ENCODE results near the gene USP34.
A peak's percentile ranks its signal among the peaks of the same experiment; 100 is the strongest.

The USP34 gene

DNA sequence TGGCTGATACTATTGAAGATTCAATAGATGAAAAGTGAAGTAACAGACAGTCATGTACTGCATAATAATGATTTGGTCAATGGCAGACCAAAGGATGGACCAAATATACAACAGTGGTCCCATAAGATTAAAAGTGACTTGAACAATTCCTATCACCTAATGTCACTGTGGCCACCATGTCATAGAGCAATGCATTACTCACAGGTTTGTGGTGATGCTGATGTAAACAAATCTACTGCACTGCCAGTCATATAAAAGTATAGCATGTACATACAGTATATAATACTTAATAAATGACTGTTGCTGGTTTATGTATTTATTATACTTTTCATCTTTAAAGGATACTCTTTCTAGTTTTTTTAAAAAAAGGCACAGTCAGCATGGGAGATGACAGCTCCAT lies 99.9 kb downstream of the USP34 start:
- FAIRE-seq: no peak

DNA sequence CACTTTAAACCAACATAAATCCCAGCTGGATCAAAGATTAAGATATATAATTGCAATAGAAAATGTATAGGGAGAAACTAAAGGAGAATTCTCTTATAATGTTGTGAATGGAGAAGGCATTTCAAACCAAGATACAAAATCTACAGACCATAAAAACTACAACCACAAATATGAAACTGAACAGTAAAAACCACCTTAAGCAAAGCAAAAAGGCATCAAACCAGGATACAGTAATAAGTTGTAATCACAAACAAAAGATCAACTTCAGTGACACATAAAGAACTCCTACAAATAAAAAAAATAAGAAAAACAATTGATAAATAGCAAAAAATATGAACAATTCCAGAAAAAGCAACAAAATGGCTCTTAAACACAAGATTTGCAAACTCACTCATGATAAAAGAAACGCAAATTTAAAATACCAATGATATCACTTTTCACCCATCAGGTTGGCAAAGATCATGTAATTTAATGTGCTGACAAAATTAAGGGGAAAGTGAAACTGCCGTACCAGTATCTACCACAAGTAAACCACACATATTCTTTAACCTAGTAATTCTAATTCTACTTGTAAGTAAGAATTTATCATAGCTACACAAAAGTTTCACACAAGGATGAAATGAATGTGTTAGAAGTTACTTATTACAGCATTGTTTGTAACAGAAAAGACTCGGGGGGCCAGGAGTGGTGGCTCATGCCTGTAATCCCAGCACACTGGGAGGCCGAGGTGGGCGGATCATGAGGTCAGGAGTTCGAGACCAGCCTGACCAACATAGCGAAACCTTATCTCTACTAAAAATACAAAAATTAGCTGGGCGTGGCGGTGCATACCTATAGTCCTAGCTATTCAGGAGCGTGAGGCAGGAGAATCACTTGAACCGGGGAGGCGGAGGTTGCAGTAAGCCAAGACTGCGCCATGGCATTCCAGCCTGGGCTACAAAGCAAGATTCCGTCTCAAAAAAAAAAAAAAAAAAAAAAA lies 101.9 kb downstream of the USP34 start:
- peak; percentile 11 for FAIRE-seq

DNA sequence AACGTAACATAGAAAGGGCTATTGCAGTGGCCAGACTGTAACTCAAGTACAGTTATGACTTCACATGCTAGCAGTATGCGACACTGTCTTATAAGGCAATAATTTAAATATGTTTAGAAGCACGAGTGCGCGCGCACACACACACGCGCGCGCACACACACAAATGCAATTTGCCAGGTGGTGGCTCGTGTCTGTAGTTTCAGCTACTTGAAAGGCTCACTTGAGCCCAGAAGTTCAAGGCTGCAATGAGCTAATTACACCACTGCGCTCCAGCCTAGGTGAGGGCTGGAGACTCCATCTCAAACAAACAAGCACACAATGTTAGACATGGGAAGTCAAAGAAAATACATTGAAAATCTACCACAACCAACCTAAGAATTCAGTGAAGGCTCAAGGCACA lies 103.7 kb downstream of the USP34 start:
- FAIRE-seq: no peak

DNA sequence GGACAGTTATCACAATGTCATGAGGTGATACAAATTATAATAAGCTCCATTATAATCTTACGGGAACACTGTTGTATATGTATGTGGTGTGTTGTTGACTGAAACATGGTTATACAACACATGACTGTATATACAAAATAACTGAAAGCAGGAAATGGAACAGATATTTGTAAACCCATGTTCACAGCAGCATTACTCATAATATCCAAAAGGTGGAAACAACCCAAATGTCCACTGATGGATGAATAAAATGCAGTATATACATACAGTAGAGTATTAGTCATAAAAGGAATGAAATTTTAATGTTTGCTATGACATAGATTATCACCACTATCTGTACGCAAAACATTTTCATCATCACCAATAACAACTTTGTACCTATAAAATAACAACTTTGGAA lies 107.3 kb downstream of the USP34 start:
- no peak for FAIRE-seq

DNA sequence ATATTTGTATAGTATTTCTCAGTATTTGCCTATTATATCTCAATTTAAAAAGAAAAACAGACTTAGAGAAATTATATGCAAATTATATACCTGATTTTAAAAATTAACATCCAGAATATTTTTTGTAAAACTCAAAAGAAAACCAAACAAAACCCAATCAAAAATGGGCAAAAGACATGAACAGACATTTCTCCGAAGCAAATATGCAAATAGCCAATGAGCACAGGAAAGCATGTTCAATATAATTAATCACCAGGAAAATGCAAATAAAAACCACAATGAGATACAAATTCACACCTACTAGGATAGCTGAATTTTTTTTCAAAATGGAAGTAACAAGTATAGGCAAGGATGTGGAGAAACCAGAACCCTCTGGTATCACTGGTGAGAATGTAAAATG lies 108.0 kb downstream of the USP34 start:
- FAIRE-seq: peak; percentile 19

DNA sequence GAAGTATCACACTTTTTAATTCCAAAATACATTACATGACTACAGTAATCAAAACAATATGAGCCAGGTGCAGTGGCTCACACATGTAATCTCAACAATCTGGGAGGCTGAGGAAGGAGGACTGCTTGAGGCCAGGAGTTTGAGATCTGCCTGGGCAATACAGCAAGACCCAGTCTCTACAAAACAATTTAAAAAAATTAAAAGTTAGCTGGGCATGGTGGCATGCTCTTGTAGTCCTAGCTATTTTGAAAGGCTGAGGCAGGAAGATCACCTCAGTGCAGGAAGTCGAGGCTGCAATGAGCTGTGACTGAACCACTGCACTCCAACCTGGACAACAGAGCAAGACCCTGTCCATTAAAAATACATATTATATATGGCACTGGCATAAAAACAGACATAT lies 109.8 kb downstream of the USP34 start:
- FAIRE-seq: no peak

DNA sequence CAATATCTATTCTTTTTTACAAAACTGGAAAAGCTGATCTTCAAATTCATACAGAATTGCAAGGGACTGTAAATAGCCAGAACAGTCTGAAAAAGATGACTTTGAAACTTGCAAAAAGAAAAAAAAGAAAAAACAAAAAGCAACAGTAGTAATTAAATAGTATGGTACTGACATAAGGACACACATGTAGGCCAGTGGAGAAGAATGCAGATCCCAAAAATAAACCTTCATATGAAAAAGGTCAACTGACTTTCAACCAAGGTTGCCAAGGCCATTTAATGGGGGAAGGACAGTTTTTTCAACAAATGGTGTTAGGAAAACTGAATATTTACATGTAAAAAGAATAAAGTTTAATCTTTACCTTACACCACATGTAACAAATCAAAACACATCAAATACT lies 111.8 kb downstream of the USP34 start:
- FAIRE-seq: no peak

DNA sequence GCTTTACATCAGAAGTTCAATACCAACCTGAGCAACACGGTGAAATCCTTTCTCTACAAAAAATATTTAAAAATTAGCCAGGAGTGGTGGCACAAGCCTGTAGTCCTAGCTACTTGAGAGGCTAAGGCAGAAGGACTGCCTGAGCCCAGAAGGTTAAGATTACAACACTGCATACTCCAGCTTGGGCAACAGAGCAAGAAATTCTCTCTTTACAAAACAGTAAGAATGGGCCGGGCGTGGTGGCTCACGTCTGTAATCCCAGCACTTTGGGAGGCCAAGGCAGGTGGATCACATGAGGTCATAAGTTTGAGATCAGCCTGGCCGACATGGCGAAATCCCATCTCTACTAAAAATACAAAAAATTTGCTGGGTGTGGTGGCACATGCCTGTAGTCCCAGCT lies 113.2 kb downstream of the USP34 start:
- FAIRE-seq: no peak

DNA sequence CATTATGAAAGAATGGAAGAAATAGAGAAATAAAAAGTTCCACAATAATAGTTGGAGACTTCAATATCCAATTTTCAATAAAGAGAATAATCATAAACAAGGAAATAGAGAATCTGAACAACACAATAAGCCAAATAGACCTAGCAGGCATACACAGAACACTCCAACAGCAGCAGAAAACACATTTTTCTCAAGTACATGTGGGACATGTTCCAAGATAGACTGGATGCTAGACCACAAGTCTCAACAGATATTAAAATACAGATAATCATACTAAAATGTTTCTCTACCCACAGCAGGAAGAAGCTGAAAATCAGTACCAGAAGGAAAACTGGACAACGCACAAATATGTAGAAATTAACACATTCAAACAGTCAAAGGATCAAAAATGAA lies 113.9 kb downstream of the USP34 start:
- no peak for FAIRE-seq

DNA sequence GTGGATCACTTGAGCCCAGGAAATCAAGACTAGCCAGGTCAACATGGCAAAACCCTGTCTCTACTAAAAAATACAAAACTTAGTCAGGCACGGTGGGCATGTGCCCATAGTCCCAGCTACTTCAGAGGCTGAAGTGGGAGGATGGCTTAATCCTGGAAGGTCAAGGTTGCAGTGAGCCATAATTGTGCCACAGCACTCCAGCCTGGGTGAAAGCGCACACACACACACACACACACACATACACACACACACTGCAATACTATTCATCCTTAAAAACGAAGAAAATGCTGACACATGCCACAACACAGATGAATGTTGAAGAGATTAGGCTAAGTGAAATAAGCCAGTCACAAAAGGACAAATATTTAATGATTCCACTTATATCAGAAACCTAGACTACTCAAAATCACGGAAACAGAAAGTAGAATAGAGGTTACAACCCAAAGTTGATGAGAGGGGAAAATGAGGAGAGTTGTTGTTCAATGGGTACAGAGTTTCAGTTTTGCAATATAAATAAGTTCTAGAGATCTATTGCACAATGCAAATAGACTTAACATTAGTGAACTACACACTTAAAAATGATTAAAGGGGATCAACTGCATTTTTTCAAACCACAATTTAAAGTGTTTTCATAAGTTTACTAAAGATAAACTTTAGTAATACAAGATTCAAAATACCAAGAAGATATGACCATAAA lies 114.5 kb downstream of the USP34 start:
- FAIRE-seq: no peak

DNA sequence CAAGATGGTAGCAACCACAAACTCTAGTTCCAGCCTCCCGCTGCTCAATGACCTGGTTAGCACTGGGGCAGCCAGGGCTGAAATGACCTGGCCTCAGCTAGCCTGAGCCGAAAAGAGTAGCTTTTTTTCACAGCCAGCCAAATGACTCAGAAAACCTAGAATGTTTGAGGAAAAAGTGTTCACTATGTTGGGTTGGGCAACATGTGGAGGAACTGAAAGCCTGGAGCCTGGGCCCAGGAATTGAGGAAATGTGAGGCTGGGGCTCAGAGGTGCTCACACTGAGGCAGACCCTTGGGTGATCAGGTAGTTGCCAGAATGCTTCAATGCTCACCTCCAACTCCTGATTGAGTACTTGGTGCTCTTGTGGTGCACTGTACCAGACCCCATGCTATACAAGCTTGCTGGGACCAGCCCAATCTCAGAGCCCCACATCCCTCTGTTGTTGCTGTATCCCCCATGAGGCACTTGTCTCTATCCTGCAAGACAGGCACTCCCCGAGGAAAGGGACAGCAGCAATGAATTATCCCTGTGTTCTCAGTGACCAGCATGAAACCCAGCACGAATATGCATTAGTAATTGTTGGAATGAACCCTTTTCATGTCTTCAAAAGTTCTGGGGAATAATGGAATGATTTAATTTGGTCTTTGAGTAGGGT lies 116.2 kb downstream of the USP34 start:
- no peak for FAIRE-seq

DNA sequence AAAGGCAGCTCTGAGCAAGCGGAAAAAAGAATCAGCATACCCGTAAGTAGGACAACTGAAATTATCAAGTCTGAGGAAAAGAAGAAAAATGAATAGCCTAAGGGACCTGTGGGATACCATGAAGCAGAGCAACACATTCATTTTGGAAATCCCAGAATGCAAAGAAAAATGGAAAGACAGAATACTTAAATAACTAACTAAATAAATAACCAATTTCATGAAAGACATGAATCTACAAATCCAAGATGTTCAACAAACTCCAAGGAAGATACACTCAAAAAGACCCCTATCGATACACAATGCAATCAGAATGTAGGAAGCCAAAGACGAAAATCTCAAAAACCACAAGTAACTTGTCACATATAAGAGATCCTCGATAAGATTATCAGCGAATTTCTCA lies 117.0 kb downstream of the USP34 start:
- FAIRE-seq: no peak

DNA sequence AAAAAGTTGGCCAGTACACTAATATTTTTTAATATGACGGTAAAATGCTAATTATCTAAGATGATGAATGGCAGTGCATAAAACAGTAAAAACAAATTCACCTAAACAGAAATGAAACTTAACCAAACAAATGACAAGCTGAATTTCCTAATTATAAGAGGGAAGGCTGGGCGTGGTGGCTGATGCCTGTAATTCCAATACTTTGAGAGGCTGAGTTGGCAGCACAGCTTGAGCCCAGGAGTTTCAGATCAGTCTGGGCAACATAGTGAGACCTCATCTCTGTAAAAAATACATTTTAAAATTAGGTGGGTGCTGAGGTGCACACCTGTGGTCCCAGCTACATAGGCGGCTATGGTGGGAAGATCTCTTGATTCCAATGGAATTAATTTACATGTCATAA lies 120.1 kb downstream of the USP34 start:
- FAIRE-seq: no peak

DNA sequence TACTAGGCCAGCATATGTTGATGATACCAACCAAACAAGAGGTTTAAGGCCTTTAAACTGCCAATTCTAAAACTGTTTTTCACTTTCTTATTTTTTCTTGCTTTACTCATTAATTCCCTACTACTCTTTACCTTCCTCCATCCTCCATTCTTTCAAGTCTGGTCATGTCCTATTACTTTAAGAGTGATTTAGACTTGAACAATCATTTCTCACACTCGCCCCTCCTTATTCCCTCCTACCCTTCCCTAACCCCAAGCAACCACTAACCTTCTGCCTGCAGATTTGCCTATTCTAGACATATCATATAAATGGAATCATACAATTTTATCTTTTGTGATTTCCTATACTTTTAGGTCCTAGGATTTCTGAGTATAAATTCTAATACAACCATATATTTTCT lies 127.7 kb downstream of the USP34 start:
- no peak for FAIRE-seq

DNA sequence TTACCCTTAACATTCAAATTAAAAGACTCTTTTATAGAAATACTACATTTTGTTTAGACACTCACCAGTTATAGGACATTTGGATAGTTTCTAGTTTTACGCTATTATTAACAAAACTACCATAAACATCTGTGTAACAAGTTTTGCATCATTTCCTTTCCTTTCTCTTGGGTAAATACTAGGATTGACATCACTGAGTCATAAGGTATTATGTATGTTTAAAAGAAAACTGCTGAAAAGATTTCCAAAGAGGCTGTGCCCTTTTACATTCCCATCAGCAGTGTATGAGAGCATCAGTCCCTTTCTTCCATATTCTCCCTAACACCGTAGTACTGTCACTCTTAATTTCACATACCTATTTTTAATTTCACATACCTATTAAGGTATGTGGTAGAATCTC lies 130.6 kb downstream of the USP34 start:
- FAIRE-seq: no peak

DNA sequence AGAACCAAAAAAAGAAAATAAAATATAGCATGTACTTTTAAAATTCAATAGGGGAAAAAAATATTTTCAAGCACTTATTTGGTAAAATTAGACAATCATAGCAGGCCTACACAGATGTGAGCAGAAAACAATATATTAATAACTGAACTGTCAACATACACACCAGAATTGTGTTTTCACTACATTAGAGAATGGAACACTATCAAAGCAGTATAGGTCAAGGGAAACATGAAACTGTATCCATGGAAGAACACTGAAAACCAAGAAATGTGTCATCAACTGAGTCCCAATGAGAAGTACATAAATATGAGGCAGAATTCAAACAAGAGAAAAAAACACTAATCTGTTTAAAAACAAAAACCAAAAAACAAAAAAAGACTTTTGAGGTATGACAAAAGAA lies 132.4 kb downstream of the USP34 start:
- FAIRE-seq: no peak

DNA sequence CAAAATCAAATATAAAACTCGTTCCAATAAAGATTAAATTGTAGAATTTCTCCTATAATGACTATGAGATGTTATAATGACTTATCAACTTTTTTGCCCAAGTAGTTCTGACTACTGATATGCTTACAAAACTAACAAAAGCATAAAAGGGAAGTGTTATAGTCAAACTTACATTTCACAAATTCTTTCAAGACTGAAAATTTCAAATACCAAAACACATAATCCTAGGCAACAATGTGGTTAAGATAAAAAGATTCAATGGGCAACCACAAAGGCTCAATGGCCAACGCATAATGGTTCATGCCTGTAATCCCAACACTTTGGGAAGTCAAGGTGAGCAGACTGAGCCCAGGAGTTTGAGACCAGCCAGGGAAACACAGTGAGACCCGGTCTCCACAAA lies 135.7 kb downstream of the USP34 start:
- FAIRE-seq: no peak

DNA sequence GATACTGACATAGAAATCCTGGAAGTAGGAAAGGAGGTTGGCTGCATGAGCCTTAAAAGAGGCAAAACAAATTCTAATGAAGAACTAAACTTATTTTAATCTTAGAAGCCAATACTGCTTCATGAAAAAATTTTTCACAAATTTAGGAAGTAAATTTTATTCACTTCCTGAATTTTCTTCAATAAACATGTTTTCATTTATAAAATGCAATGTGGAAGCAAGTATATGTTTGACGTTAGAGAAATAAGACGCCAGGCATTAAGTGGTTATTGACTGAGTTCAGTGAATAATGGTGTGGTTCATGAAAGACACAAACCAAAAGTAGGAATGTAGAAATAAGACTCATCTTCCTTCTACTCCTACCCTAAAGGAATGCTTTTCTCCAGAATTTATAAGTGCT lies 136.4 kb downstream of the USP34 start:
- no peak for FAIRE-seq

DNA sequence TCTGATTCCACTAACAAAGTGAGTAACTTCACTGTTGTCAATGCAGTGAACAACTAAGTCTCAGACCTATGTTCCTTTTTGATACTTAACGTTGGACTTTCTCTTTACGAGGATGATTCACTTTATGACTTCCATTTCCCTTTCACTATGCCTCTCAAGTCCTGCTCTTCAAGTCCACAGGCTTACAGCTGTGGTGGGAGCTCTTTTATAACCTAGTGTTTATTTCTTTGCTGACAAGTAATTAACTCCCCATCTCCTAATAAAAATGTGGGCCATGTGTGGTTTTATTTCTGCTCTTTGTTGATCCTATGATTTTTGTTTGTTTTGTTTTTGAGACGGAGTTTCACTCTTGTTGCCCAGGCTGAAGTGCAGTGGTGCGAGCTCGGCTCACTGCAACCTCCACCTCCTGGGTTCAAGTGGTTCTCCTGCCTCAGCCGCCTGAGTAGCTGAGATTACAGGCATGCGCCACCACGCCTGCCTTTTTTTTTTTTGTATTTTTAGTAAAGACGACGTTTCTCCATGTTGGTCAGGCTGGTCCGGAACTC lies 142.1 kb downstream of the USP34 start:
- FAIRE-seq: no peak

DNA sequence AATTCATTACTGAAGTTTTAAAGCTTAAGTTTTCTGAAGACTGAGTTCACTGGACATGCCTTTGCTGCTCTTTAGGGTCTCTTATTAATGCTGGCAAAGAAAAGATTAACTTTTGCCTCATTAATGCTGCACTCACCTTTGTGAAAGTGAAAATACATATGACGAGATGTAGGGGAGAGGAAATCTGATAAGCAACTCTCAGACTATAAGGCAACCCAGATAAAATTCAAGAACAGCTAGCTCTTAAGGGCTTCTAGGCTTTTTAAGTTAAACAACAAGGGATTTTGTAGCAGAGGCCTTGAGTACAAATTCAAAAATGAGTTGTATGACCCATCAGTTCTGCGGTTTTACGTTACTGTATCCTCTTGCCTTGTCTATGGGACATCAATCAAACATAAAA lies 143.7 kb downstream of the USP34 start:
- no peak for FAIRE-seq

DNA sequence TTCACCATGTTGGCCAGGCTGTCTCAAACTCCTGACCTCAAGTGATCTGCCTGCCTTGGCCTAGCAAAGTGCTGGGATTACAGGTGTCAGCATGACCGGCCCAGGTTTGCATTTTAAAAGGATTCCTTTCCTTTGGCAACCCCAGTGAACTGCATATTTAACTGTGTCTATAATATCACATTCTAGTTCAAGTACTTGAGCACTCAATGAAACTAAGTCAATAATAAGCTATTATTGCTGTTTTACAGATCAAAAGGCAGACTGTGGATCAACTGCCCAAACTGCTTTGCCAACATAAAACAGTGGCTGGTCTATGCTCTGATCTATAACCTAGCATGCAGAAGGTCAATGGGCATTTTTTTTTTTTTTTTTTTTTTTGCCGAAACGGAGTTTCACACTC lies 144.5 kb downstream of the USP34 start:
- no peak for FAIRE-seq

DNA sequence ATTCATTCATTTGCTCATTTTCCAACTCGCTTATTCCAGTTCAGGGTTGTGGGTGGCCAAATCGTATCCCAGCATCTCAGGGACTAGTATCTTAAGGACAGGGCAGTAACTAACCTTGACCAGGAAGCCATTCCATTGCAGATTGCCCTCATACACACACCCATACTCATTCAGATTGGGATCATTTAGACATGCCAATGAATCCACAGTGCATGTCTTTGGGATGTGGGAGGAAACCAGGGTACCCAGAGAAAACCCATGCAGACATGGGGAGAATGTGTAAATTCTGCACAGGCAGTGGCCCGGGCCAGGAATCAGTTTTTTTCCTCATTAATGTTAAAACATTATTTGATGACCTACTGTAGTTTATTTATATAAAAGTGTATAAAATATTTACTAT lies 150.7 kb downstream of the USP34 start:
- FAIRE-seq: no peak

DNA sequence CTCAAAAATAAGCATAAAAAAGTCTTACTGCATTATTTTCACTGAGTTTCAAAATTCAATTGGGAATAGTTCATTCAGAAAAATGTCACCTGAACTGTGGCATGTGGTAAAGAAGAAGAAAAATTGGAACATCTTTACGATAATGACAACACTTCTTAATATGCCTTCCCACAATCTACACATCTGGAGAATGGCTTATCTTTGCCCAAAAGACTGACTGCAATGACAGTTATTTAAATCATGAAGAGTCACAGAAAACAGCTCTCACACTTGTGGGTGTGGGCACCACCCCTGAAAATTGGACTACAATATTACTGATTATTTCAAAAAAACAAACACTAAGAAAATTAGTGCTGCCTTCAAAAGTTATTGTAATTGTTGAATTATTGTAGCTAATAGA lies 152.3 kb downstream of the USP34 start:
- FAIRE-seq: no peak

DNA sequence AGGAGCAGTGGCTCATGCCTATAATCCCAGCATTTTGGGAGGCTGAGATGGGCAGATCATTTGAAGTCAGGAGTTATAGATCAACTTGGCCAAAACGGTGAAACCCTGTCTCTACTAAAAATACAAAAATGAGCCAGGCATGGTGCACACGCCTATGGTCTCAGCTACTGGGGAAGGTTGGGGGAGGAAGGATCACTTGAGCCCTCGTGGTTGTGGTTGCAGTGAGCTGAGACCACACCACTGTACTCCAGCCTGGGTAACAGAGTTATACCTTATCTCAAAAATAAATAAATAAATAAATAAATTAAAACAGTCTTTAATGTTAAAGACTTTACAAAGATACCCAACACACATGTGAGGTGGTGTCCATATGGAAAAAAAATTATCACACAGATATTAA lies 174.9 kb downstream of the USP34 start:
- FAIRE-seq: no peak
